Astrocyte (in vitro differentiated cells and primary cell): ENCODE results near the gene KNOP1.

Experiments used
- CTCF ChIP-seq: IDR thresholded peaks from 2 replicates; pipeline ENCODE4 v1.5.1; 2011; ENCODE audit warnings: low read depth, mild to moderate bottlenecking, inconsistent platforms, low read length, moderate library complexity; ENCODE audit not compliant: insufficient read depth
- EZH2 ChIP-seq: IDR thresholded peaks from 2 replicates; pipeline ENCODE4 v1.6.1; 2012; ENCODE audit warnings: mild to moderate bottlenecking, low read length, inconsistent platforms; ENCODE audit not compliant: insufficient read depth

DNA sequence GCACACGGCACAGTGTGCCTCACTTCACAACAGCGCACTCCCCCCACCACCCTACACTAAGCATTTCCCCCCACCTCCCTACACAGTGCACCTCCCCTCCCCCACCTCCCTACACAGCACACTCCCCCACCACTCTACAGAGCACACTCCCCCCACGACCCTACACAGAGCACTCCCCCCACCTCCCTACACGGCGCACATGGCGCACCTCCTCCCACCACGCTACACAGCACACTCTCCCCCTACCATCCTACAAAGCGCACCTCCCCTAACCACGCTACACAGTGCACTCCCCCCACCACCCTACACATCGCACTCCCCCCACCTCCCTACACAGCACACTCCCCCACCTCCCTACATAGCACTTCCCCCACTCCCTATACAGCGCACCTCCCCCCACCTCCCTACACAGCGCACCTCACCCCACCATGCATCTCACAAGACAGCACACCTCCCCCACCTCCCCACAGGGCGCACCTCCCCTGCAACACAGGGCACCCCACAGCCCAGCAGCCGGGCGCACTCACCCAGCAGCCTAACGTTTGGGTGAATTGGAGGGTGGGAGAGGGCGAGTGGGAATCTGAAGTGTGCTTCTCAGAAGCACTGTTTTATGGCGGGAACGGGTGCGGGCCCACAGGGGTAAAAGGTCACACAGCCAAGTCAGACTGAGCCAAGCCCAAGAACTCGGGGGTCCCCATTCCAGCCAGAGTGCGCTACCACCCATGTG is 10.3 kb downstream of the KNOP1 start:
- TF ChIP-seq CTCF (no peak), EZH2 (no peak)
